Muscle layer of colon (tissue), 2 donors: ENCODE results near the gene LMO2.

Experiments
- H3K27ac ChIP-seq: one replicate; pipeline ENCODE4 v1.7.0; 2013; ENCODE audit warnings: low read depth, mild to moderate bottlenecking, low read length, moderate library complexity
- H3K27me3 ChIP-seq, 2 donors: one replicate each; pipeline ENCODE4 v1.7.0; 2013; ENCODE audit warnings: low read length in 2 of 2, mild to moderate bottlenecking in 2 of 2; ENCODE audit not compliant: insufficient read depth in 2 of 2, control insufficient read depth in 1 of 2
- H3K36me3 ChIP-seq: one replicate; pipeline ENCODE4 v1.7.0; 2013; ENCODE audit warnings: mild to moderate bottlenecking, low read length; ENCODE audit not compliant: insufficient read depth
- H3K4me1 ChIP-seq: one replicate; pipeline ENCODE4 v1.7.0; 2013; ENCODE audit warnings: mild to moderate bottlenecking, low read length; ENCODE audit not compliant: insufficient read depth
- H3K4me3 ChIP-seq, 2 donors: one replicate each; pipeline ENCODE4 v1.7.0; 2013; ENCODE audit warnings: low read length in 2 of 2, low read depth in 1 of 2, mild to moderate bottlenecking in 1 of 2, moderate library complexity in 1 of 2
- H3K9ac ChIP-seq: one replicate; pipeline ENCODE4 v1.7.0; 2013; ENCODE audit warnings: low read length
- H3K9me3 ChIP-seq: one replicate; pipeline ENCODE4 v1.7.0; 2013; ENCODE audit warnings: mild to moderate bottlenecking, low read length
- donor health status: abdominal sarcoma.
- donor health status: Adenocarcinoma of cecum.

Gene LMO2

GRCh38 chr11:33897761-33898375 lies 6.0 kb upstream of the LMO2 start:
- H3K36me3 ChIP-seq = no peaks in the 10 kb centered on the region
- no peaks in the 10 kb centered on the region for H3K9me3 ChIP-seq
- H3K9ac ChIP-seq = no peak overlapping the region
- H3K27me3 ChIP-seq = no peaks in the 10 kb centered on the region
- no peak overlapping the region for H3K4me3 ChIP-seq
- peaks cover 9% of the 10 kb centered on the region for H3K4me1 ChIP-seq
- no peak overlapping the region for H3K27ac ChIP-seq

GRCh38 chr11:33896911-33897310 lies 5.0 kb upstream of the LMO2 start:
- Histone ChIP-seq H3K36me3 (no peaks in the 10 kb centered on the region), H3K9me3 (no peaks in the 10 kb centered on the region), H3K27ac (no peak overlapping the region), H3K4me3 (no peak overlapping the region), H3K27me3 (no peaks in the 10 kb centered on the region), H3K9ac (no peak overlapping the region), H3K4me1 (peaks cover 9% of the 10 kb centered on the region)

- peaks cover 9% of the 10 kb centered on the region for H3K4me1 ChIP-seq
These were observed 3.9 kb upstream of the LMO2 start for GRCh38 chr11:33895752-33896137.

GRCh38 chr11:33894398-33894746 lies 2.5 kb upstream of the LMO2 start:
- no peak overlapping the region for H3K27ac ChIP-seq
- H3K9me3 ChIP-seq = no peaks in the 10 kb centered on the region
- no peaks in the 10 kb centered on the region for H3K27me3 ChIP-seq
- H3K9ac ChIP-seq = no peak overlapping the region
- H3K36me3 ChIP-seq = no peaks in the 10 kb centered on the region
- no peak overlapping the region for H3K4me3 ChIP-seq
- H3K4me1 ChIP-seq = peaks cover 5% of the 10 kb centered on the region

More at GRCh38 chr11:33895752-33896137, 3.9 kb upstream of the LMO2 start:
- no peaks in the 10 kb centered on the region for H3K27me3 ChIP-seq
- no peak overlapping the region for H3K9ac ChIP-seq
- no peaks in the 10 kb centered on the region for H3K9me3 ChIP-seq
- no peaks in the 10 kb centered on the region for H3K36me3 ChIP-seq
- no peak overlapping the region for H3K4me3 ChIP-seq
- no peak overlapping the region for H3K27ac ChIP-seq

GRCh38 chr11:33893711-33894397 lies 2.0 kb upstream of the LMO2 start:
- H3K4me1 ChIP-seq = peaks cover 2% of the 10 kb centered on the region

GRCh38 chr11:33892906-33893594 lies 1.2 kb upstream of the LMO2 start:
- H3K27me3 ChIP-seq = no peaks in the 10 kb centered on the region
- H3K4me3 ChIP-seq = no peak overlapping the region
- no peaks in the 10 kb centered on the region for H3K9me3 ChIP-seq
- no peaks in the 10 kb centered on the region for H3K4me1 ChIP-seq
- H3K36me3 ChIP-seq = no peaks in the 10 kb centered on the region
- no peak overlapping the region for H3K27ac ChIP-seq
- H3K9ac ChIP-seq = no peak overlapping the region

More at GRCh38 chr11:33893711-33894397, 2.0 kb upstream of the LMO2 start:
- Histone ChIP-seq H3K9me3 (no peaks in the 10 kb centered on the region), H3K4me3 (no peak overlapping the region), H3K36me3 (no peaks in the 10 kb centered on the region), H3K27ac (no peak overlapping the region), H3K27me3 (no peaks in the 10 kb centered on the region), H3K9ac (no peak overlapping the region)

GRCh38 chr11:33889821-33890378 lies 2.0 kb downstream of the LMO2 start:
- H3K4me1 ChIP-seq = no peaks in the 10 kb centered on the region
- H3K9ac ChIP-seq = no peak overlapping the region
- no peak overlapping the region for H3K4me3 ChIP-seq
- H3K9me3 ChIP-seq = no peaks in the 10 kb centered on the region
- no peaks in the 10 kb centered on the region for H3K27me3 ChIP-seq
- no peaks in the 10 kb centered on the region for H3K36me3 ChIP-seq
- H3K27ac ChIP-seq = no peak overlapping the region

- Histone ChIP-seq H3K4me1 (no peaks in the 10 kb centered on the region), H3K9me3 (no peaks in the 10 kb centered on the region), H3K27me3 (no peaks in the 10 kb centered on the region), H3K27ac (no peak overlapping the region), H3K4me3 (no peak overlapping the region), H3K9ac (no peak overlapping the region), H3K36me3 (no peaks in the 10 kb centered on the region)
These were observed 2.6 kb downstream of the LMO2 start for GRCh38 chr11:33889296-33889695.

- no peaks in the 10 kb centered on the region for H3K9me3 ChIP-seq
- H3K4me1 ChIP-seq = no peaks in the 10 kb centered on the region
- no peaks in the 10 kb centered on the region for H3K36me3 ChIP-seq
- H3K9ac ChIP-seq = no peak overlapping the region
- no peak overlapping the region for H3K4me3 ChIP-seq
- H3K27me3 ChIP-seq = no peaks in the 10 kb centered on the region
- H3K27ac ChIP-seq = no peak overlapping the region
These were observed 4.0 kb downstream of the LMO2 start for GRCh38 chr11:33887886-33888285.

GRCh38 chr11:33885338-33886005 lies 6.4 kb downstream of the LMO2 start:
- Histone ChIP-seq H3K27me3 (no peaks in the 10 kb centered on the region), H3K9ac (no peak overlapping the region), H3K4me3 (no peak overlapping the region)

GRCh38 chr11:33884601-33885000 lies 7.3 kb downstream of the LMO2 start:
- Histone ChIP-seq H3K4me1 (no peaks in the 10 kb centered on the region), H3K4me3 (no peak overlapping the region), H3K27ac (no peak overlapping the region), H3K9me3 (no peaks in the 10 kb centered on the region), H3K36me3 (no peaks in the 10 kb centered on the region), H3K27me3 (no peaks in the 10 kb centered on the region), H3K9ac (no peak overlapping the region)

More at GRCh38 chr11:33885338-33886005, 6.4 kb downstream of the LMO2 start:
- Histone ChIP-seq H3K9me3 (no peaks in the 10 kb centered on the region), H3K36me3 (no peaks in the 10 kb centered on the region), H3K27ac (no peak overlapping the region), H3K4me1 (no peaks in the 10 kb centered on the region)
